Effector memory CD4-positive, alpha-beta T cell (primary cell): ENCODE measurements around the gene VLDLR.

Experiments
- DNase-seq, 3 donors: peaks; one replicate each; pipeline ENCODE4 v3.0.0-alpha.2; 2020
- H3K27ac ChIP-seq: 2 replicates; pipeline ENCODE4 v1.7.0; 2013; ENCODE audit warnings: mild to moderate bottlenecking, low read length, moderate library complexity; ENCODE audit not compliant: insufficient read depth, poor library complexity, severe bottlenecking
- H3K27me3 ChIP-seq: replicated peaks from 2 replicates; pipeline ENCODE4 v1.7.0; 2013; ENCODE audit warnings: mild to moderate bottlenecking, low read length; ENCODE audit not compliant: insufficient read depth, control insufficient read depth, poor library complexity, severe bottlenecking
- H3K36me3 ChIP-seq: 2 replicates; pipeline ENCODE4 v1.7.0; 2013; ENCODE audit warnings: mild to moderate bottlenecking, low read length, moderate library complexity; ENCODE audit not compliant: control insufficient read depth, insufficient read depth
- H3K4me1 ChIP-seq: 2 replicates; pipeline ENCODE4 v1.7.0; 2013; ENCODE audit warnings: low read length, mild to moderate bottlenecking; ENCODE audit not compliant: control insufficient read depth, insufficient read depth, poor library complexity, severe bottlenecking
- H3K4me3 ChIP-seq: 2 replicates; pipeline ENCODE4 v1.7.0; 2013; ENCODE audit warnings: low read length, low read depth, mild to moderate bottlenecking; ENCODE audit not compliant: insufficient read depth, poor library complexity, severe bottlenecking
- H3K9me3 ChIP-seq: 2 replicates; pipeline ENCODE4 v1.7.0; 2013; ENCODE audit warnings: mild to moderate bottlenecking, low read length, moderate library complexity; ENCODE audit not compliant: control insufficient read depth

VLDLR gene

GRCh38 chr9:2601785-2602378 lies 19.7 kb upstream of the VLDLR start:
- Histone ChIP-seq H3K36me3 (no peaks in the 10 kb centered on the region), H3K9me3 (no peaks in the 10 kb centered on the region), H3K27me3 (no peaks in the 10 kb centered on the region), H3K4me3 (no peak overlapping the region), H3K27ac (no peak overlapping the region), H3K4me1 (no peaks in the 10 kb centered on the region)
- no peak for DNase-seq

GRCh38 chr9:2602704-2603116 lies 18.9 kb upstream of the VLDLR start:
- H3K36me3 ChIP-seq, result no peaks in the 10 kb centered on the region
- no peak overlapping the region for H3K4me3 ChIP-seq
- no peak for DNase-seq
- H3K27me3 ChIP-seq, result no peaks in the 10 kb centered on the region
- H3K9me3 ChIP-seq, result no peaks in the 10 kb centered on the region
- H3K27ac ChIP-seq, result no peak overlapping the region
- H3K4me1 ChIP-seq, result no peaks in the 10 kb centered on the region

- no peaks in the 10 kb centered on the region for H3K4me1 ChIP-seq
- H3K27me3 ChIP-seq, result no peaks in the 10 kb centered on the region
- no peaks in the 10 kb centered on the region for H3K9me3 ChIP-seq
- no peak for DNase-seq
- no peak overlapping the region for H3K27ac ChIP-seq
- H3K36me3 ChIP-seq, result no peaks in the 10 kb centered on the region
- H3K4me3 ChIP-seq, result no peak overlapping the region
These were observed 18.0 kb upstream of the VLDLR start for GRCh38 chr9:2603621-2604020.

- Histone ChIP-seq H3K27ac (no peak overlapping the region), H3K27me3 (no peaks in the 10 kb centered on the region), H3K36me3 (no peaks in the 10 kb centered on the region), H3K9me3 (no peaks in the 10 kb centered on the region), H3K4me1 (no peaks in the 10 kb centered on the region), H3K4me3 (no peak overlapping the region)
- no peak for DNase-seq
These were observed 16.3 kb upstream of the VLDLR start for GRCh38 chr9:2605246-2605645.

GRCh38 chr9:2608276-2608675 lies 13.3 kb upstream of the VLDLR start:
- no peak for DNase-seq
- Histone ChIP-seq H3K4me1 (no peaks in the 10 kb centered on the region), H3K9me3 (no peaks in the 10 kb centered on the region), H3K27ac (no peak overlapping the region), H3K27me3 (no peaks in the 10 kb centered on the region), H3K4me3 (no peak overlapping the region), H3K36me3 (no peaks in the 10 kb centered on the region)

- no peaks in the 10 kb centered on the region for H3K4me1 ChIP-seq
These were observed 10.6 kb upstream of the VLDLR start for GRCh38 chr9:2610985-2611384.

GRCh38 chr9:2611961-2612360 lies 9.6 kb upstream of the VLDLR start:
- H3K36me3 ChIP-seq, result no peaks in the 10 kb centered on the region
- H3K27ac ChIP-seq, result no peak overlapping the region
- no peak overlapping the region for H3K4me3 ChIP-seq
- no peaks in the 10 kb centered on the region for H3K4me1 ChIP-seq
- H3K27me3 ChIP-seq, result no peaks in the 10 kb centered on the region
- no peaks in the 10 kb centered on the region for H3K9me3 ChIP-seq
- DNase-seq, result no peak

More at GRCh38 chr9:2610985-2611384, 10.6 kb upstream of the VLDLR start:
- H3K36me3 ChIP-seq, result no peaks in the 10 kb centered on the region
- H3K9me3 ChIP-seq, result no peaks in the 10 kb centered on the region
- H3K4me3 ChIP-seq, result no peak overlapping the region
- DNase-seq, result no peak
- H3K27me3 ChIP-seq, result no peaks in the 10 kb centered on the region
- no peak overlapping the region for H3K27ac ChIP-seq

GRCh38 chr9:2613730-2614271 lies 7.8 kb upstream of the VLDLR start:
- no peaks in the 10 kb centered on the region for H3K4me1 ChIP-seq
- H3K27ac ChIP-seq, result no peak overlapping the region
- no peak overlapping the region for H3K4me3 ChIP-seq
- DNase-seq, result no peak
- H3K9me3 ChIP-seq, result no peaks in the 10 kb centered on the region
- H3K27me3 ChIP-seq, result no peaks in the 10 kb centered on the region
- no peaks in the 10 kb centered on the region for H3K36me3 ChIP-seq

- Histone ChIP-seq H3K9me3 (no peaks in the 10 kb centered on the region), H3K4me3 (no peak overlapping the region)
- no peak for DNase-seq
These were observed 6.1 kb upstream of the VLDLR start for GRCh38 chr9:2615497-2615896.

GRCh38 chr9:2616692-2617377 lies 4.8 kb upstream of the VLDLR start:
- Histone ChIP-seq H3K9me3 (no peaks in the 10 kb centered on the region), H3K27me3 (no peaks in the 10 kb centered on the region), H3K4me1 (peaks cover 5% of the 10 kb centered on the region), H3K4me3 (no peak overlapping the region), H3K36me3 (no peaks in the 10 kb centered on the region), H3K27ac (no peak overlapping the region)
- DNase-seq, result no peak

More at GRCh38 chr9:2615497-2615896, 6.1 kb upstream of the VLDLR start:
- H3K27ac ChIP-seq, result no peak overlapping the region
- no peaks in the 10 kb centered on the region for H3K27me3 ChIP-seq
- no peaks in the 10 kb centered on the region for H3K4me1 ChIP-seq
- no peaks in the 10 kb centered on the region for H3K36me3 ChIP-seq
